DND-41 (cell line): ENCODE results near the gene MYO18B.

Experiments
- ATAC-seq: fragments of 200-7000 bp; cut with Tn5 transposase; 3 replicates; pipeline ENCODE4 v1.9.1; 2021; ENCODE audit warnings: low read depth; ENCODE audit not compliant: insufficient read depth
- DNase-seq: peaks from one replicate; pipeline ENCODE4 v3.0.0-alpha.2; 2020
- H2AFZ ChIP-seq: 2 replicates; pipeline ENCODE4 v1.6.0; 2012; ENCODE audit warnings: low read depth, low read length
- H3K27ac ChIP-seq: 2 replicates; pipeline ENCODE4 v1.5.1; 2012; ENCODE audit warnings: low read length, inconsistent platforms
- H3K27me3 ChIP-seq: fragments of 200-600 bp; sonication (generic); 2 replicates; pipeline ENCODE4 v1.6.0; 2012; ENCODE audit warnings: low read length, mild to moderate bottlenecking, inconsistent platforms; ENCODE audit not compliant: insufficient read depth, poor library complexity
- H3K36me3 ChIP-seq: 2 replicates; pipeline ENCODE4 v1.5.1; 2012; ENCODE audit warnings: low read length, inconsistent platforms; ENCODE audit not compliant: insufficient read depth
- H3K4me1 ChIP-seq: 2 replicates; pipeline ENCODE4 v1.5.1; 2012; ENCODE audit warnings: mild to moderate bottlenecking, low read length; ENCODE audit not compliant: insufficient read depth
- H3K4me2 ChIP-seq: 2 replicates; pipeline ENCODE4 v1.6.0; 2012; ENCODE audit warnings: mild to moderate bottlenecking, moderate library complexity, low read length, inconsistent platforms; ENCODE audit not compliant: insufficient read depth
- H3K4me3 ChIP-seq, 2 experiments: fragments of 200-600 bp in 1 of 2; shearing (Covaris generic) in 1 of 2; 2 replicates each; pipeline ENCODE4 v1.5.1; 2012 to 2016; ENCODE audit warnings: inconsistent platforms in 2 of 2, low read length in 2 of 2, mild to moderate bottlenecking in 2 of 2, low read depth in 1 of 2, moderate library complexity in 1 of 2
- H3K79me2 ChIP-seq: 2 replicates; pipeline ENCODE4 v1.6.0; 2012; ENCODE audit warnings: low read length, inconsistent platforms; ENCODE audit not compliant: insufficient read depth
- H3K9ac ChIP-seq: 2 replicates; pipeline ENCODE4 v1.6.0; 2012; ENCODE audit warnings: low read depth, mild to moderate bottlenecking, inconsistent platforms, low read length, moderate library complexity
- H3K9me3 ChIP-seq: 2 replicates; pipeline ENCODE4 v1.5.1; 2012; ENCODE audit warnings: low read length, moderate library complexity, mild to moderate bottlenecking, inconsistent platforms; ENCODE audit not compliant: insufficient read depth, severe bottlenecking
- H4K20me1 ChIP-seq: 2 replicates; pipeline ENCODE4 v1.6.0; 2012; ENCODE audit warnings: low read length; ENCODE audit not compliant: insufficient read depth
- CTCF ChIP-seq: IDR thresholded peaks from 2 replicates; pipeline ENCODE4 v1.5.1; 2012; ENCODE audit warnings: borderline replicate concordance, low read length, moderate library complexity, mild to moderate bottlenecking; ENCODE audit not compliant: poor library complexity, severe bottlenecking; ENCODE audit errors: extremely low read depth
- EZH2 ChIP-seq: IDR thresholded peaks from 3 replicates; pipeline ENCODE4 v1.6.1; 2012; ENCODE audit warnings: borderline replicate concordance, low read depth, mild to moderate bottlenecking, moderate library complexity, low read length, inconsistent platforms; ENCODE audit not compliant: severe bottlenecking

MYO18B gene

GRCh38 chr22:25815561-25815960, 73.6 kb downstream of the MYO18B start:
- Histone ChIP-seq H3K4me2 (no peak overlapping the region), H4K20me1 (no peaks in the 10 kb centered on the region), H3K4me3 (no peak overlapping the region), H3K27ac (no peak overlapping the region), H2AFZ (no peak overlapping the region), H3K79me2 (no peaks in the 10 kb centered on the region), H3K9ac (no peak overlapping the region), H3K4me1 (no peaks in the 10 kb centered on the region), H3K27me3 (peaks cover 10% of the 10 kb centered on the region), H3K9me3 (no peaks in the 10 kb centered on the region), H3K36me3 (no peaks in the 10 kb centered on the region)
- no peak for ATAC-seq
- TF ChIP-seq CTCF, result no peak
- no peak for TF ChIP-seq EZH2
- no peak for DNase-seq

GRCh38 chr22:25816522-25817059, 74.6 kb downstream of the MYO18B start:
- Histone ChIP-seq H4K20me1 (no peaks in the 10 kb centered on the region), H3K9me3 (no peaks in the 10 kb centered on the region), H3K79me2 (no peaks in the 10 kb centered on the region), H3K4me3 (no peak overlapping the region), H3K4me2 (no peak overlapping the region), H3K27me3 (peaks cover 10% of the 10 kb centered on the region), H3K27ac (no peak overlapping the region), H3K36me3 (no peaks in the 10 kb centered on the region), H3K4me1 (no peaks in the 10 kb centered on the region), H2AFZ (no peak overlapping the region), H3K9ac (no peak overlapping the region)
- no peak for ATAC-seq
- no peak for DNase-seq
- TF ChIP-seq CTCF, result no peak
- no peak for TF ChIP-seq EZH2

- no peak for DNase-seq
- H3K9me3 ChIP-seq, result no peaks in the 10 kb centered on the region
These were observed 75.3 kb downstream of the MYO18B start for GRCh38 chr22:25817092-25817943.

More at GRCh38 chr22:25817092-25817943, 75.3 kb downstream of the MYO18B start:
- Histone ChIP-seq H3K4me1 (no peaks in the 10 kb centered on the region), H3K27ac (no peak overlapping the region), H3K4me2 (no peak overlapping the region), H4K20me1 (no peaks in the 10 kb centered on the region), H3K27me3 (peaks cover 10% of the 10 kb centered on the region), H3K36me3 (no peaks in the 10 kb centered on the region), H3K9ac (no peak overlapping the region), H3K79me2 (no peaks in the 10 kb centered on the region), H3K4me3 (no peak overlapping the region), H2AFZ (no peak overlapping the region)
- ATAC-seq, result no peak
- no peak for TF ChIP-seq EZH2
- no peak for TF ChIP-seq CTCF
